ENCODE data around the gene P2RY8.

Gene P2RY8

DNA sequence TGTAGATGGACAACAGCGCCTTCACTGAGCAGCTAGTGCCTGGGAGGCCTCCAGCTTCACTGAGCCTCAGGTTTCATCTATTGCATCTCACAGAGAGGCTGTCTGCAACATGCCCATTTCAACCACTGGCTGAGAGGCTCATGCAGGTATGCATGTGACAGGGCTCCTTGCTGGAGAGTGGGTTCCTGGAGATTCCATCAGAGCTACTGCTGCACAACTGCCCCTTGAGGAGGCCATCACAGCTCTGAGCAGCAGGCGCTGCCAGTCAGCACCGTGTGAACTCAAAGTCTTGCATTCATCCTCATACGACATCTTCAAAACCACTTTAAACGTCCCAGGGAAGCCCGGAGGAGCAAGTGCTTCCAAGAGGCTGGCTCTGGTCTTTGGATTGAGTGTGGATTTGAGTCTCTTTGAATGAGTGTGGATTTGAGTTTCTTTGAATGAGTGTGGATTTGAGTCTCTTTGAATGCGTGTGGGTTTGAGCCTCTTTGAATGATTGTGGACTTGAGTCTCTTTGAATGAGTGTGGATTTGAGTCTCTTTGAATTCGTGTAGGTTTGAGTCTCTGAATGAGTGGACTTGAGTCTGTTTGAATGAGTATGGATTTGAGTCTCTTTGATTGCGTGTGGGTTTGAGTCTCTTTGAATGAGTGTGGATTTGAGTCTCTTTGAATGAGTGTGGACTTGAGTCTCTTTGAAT is 8.7 kb downstream of the P2RY8 start:
- TF ChIP-seq, protein P1, sequence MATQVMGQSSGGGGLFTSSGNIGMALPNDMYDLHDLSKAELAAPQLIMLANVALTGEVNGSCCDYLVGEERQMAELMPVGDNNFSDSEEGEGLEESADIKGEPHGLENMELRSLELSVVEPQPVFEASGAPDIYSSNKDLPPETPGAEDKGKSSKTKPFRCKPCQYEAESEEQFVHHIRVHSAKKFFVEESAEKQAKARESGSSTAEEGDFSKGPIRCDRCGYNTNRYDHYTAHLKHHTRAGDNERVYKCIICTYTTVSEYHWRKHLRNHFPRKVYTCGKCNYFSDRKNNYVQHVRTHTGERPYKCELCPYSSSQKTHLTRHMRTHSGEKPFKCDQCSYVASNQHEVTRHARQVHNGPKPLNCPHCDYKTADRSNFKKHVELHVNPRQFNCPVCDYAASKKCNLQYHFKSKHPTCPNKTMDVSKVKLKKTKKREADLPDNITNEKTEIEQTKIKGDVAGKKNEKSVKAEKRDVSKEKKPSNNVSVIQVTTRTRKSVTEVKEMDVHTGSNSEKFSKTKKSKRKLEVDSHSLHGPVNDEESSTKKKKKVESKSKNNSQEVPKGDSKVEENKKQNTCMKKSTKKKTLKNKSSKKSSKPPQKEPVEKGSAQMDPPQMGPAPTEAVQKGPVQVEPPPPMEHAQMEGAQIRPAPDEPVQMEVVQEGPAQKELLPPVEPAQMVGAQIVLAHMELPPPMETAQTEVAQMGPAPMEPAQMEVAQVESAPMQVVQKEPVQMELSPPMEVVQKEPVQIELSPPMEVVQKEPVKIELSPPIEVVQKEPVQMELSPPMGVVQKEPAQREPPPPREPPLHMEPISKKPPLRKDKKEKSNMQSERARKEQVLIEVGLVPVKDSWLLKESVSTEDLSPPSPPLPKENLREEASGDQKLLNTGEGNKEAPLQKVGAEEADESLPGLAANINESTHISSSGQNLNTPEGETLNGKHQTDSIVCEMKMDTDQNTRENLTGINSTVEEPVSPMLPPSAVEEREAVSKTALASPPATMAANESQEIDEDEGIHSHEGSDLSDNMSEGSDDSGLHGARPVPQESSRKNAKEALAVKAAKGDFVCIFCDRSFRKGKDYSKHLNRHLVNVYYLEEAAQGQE (IDR thresholded peaks at IDR 0.05; ENCODE audit: insufficient read depth in 1 of 2, low read depth in 2 of 2, low read length in 2 of 2) = no peak
- no peak for TF ChIP-seq SIN3A (IDR thresholded peaks at IDR 0.05; ENCODE audit: borderline replicate concordance, insufficient read depth, low read length)
- TF ChIP-seq POLR2AphosphoS5 (IDR thresholded peaks at IDR 0.05; ENCODE audit: low read depth, low read length) = no peak
- TF ChIP-seq TAF1 (IDR thresholded peaks at IDR 0.05; ENCODE audit: borderline replicate concordance, insufficient read depth, low read length) = no peak
- TF ChIP-seq FOXP2 (optimal IDR thresholded peaks at IDR 0.05; ENCODE audit: borderline replicate concordance, extremely low read depth, extremely low read length, insufficient read depth) = no peak

DNA sequence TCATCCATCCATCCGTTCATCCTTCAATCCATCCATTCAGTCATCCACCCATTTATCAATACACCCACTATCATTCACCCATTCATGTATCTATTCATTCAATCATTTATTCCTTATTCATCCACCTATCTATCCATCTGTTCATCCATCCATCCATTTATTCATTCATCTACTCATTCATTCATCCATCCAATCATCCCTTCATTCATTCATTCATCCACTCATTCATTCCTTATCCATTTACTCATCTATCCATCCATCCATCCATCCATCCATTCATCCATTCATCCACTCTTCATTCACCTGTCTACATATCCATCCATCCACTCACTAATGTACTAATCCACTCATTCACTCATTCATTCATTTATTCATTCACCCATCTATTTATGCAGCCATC is 9.5 kb downstream of the P2RY8 start:
- no peak for TF ChIP-seq FOXP2 (optimal IDR thresholded peaks at IDR 0.05; ENCODE audit: borderline replicate concordance, extremely low read depth, extremely low read length, insufficient read depth)
- TF ChIP-seq TAF1 (IDR thresholded peaks at IDR 0.05; ENCODE audit: borderline replicate concordance, insufficient read depth, low read length) = no peak
- no peak for TF ChIP-seq POLR2AphosphoS5 (IDR thresholded peaks at IDR 0.05; ENCODE audit: low read depth, low read length)
- TF ChIP-seq SIN3A (IDR thresholded peaks at IDR 0.05; ENCODE audit: borderline replicate concordance, insufficient read depth, low read length) = no peak
- TF ChIP-seq, protein P1 (IDR thresholded peaks at IDR 0.05; ENCODE audit: insufficient read depth in 1 of 2, low read depth in 2 of 2, low read length in 2 of 2) = no peak

DNA sequence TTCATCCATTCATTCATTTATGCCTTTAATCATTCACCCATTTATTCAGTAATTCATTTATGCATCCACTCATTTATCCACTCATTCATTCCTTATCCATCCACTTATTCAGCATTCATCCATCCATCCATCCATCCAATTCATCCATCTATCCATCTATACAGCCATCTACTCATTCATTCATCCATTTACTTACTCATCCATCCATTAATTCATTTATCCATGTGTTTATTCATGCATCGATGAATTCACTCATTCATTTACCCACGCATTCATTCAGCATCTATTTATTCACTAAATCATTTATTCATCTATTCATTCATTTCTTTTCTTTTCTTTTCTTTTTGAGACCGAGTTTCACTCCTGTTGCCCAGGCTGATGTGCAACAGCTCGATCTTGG is 10.4 kb downstream of the P2RY8 start:
- TF ChIP-seq, protein P1 (IDR thresholded peaks at IDR 0.05; ENCODE audit: insufficient read depth in 1 of 2, low read depth in 2 of 2, low read length in 2 of 2) = no peak
- TF ChIP-seq SIN3A (IDR thresholded peaks at IDR 0.05; ENCODE audit: borderline replicate concordance, insufficient read depth, low read length) (no peak), POLR2AphosphoS5 (IDR thresholded peaks at IDR 0.05; ENCODE audit: low read depth, low read length) (no peak), FOXP2 (optimal IDR thresholded peaks at IDR 0.05; ENCODE audit: borderline replicate concordance, extremely low read depth, extremely low read length, insufficient read depth) (no peak), TAF1 (IDR thresholded peaks at IDR 0.05; ENCODE audit: borderline replicate concordance, insufficient read depth, low read length) (no peak)

DNA sequence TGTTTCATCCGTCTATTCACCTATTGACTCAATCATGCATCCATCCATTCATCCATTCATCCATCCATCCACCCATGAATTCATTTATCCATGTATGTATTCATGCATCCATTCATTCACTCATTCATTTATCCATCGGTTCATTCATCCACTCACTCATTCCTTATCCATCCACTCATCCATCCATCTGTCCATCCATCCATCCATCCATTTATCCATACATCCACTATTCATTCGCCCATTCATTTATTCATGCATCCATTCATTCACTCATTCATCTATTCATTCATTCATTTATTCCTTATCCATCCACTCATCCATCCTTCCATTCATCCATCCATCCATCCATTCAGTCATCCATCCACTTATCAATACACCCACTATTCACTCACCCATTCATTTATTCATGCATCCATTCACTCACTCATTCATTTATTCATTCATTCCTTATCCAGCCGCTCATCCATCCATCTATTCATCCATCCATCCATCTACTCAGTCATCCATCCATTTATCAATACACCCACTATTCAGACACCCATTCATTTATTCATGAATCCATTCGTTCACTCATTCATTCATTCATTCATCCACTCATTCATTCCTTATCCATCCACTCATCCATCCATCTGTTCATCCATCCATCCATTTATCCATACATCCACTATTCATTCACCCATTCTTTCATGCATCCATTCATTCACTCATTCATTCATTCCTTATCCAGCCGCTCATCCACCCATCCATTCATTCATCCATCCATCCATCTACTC is 11.2 kb downstream of the P2RY8 start:
- no peak for TF ChIP-seq SIN3A (IDR thresholded peaks at IDR 0.05; ENCODE audit: borderline replicate concordance, insufficient read depth, low read length)
- TF ChIP-seq POLR2AphosphoS5 (IDR thresholded peaks at IDR 0.05; ENCODE audit: low read depth, low read length) = no peak
- TF ChIP-seq, protein P1 (IDR thresholded peaks at IDR 0.05; ENCODE audit: insufficient read depth in 1 of 2, low read depth in 2 of 2, low read length in 2 of 2) = no peak
- TF ChIP-seq FOXP2 (optimal IDR thresholded peaks at IDR 0.05; ENCODE audit: borderline replicate concordance, extremely low read depth, extremely low read length, insufficient read depth) = no peak
- no peak for TF ChIP-seq TAF1 (IDR thresholded peaks at IDR 0.05; ENCODE audit: borderline replicate concordance, insufficient read depth, low read length)
